ENCODE measurements around the gene KIRREL3.

Gene KIRREL3

GRCh38 chr11:126573325-126573978, 427.1 kb downstream of the KIRREL3 start:
- peak; percentile 64 for DNase-seq (ENCODE audit: low spot score)

- DNase-seq (ENCODE audit: low spot score): no peak
These were observed 430.1 kb downstream of the KIRREL3 start for GRCh38 chr11:126570489-126570888.

GRCh38 chr11:126567419-126567818, 433.2 kb downstream of the KIRREL3 start:
- no peak for DNase-seq (ENCODE audit: low spot score)

GRCh38 chr11:126564566-126564965, 436.0 kb downstream of the KIRREL3 start:
- DNase-seq (ENCODE audit: low spot score): peak; percentile 67

GRCh38 chr11:126561327-126561893, 439.2 kb downstream of the KIRREL3 start:
- DNase-seq (ENCODE audit: low spot score): peak; percentile 83

- no peak for DNase-seq (ENCODE audit: low spot score)
These were observed 440.3 kb downstream of the KIRREL3 start for GRCh38 chr11:126560221-126560620.

GRCh38 chr11:126548581-126549550, 451.7 kb downstream of the KIRREL3 start:
- DNase-seq (ENCODE audit: low spot score): no peak

GRCh38 chr11:126547691-126548090, 452.9 kb downstream of the KIRREL3 start:
- no peak for DNase-seq (ENCODE audit: low spot score)

GRCh38 chr11:126547161-126547560, 453.4 kb downstream of the KIRREL3 start:
- no peak for DNase-seq (ENCODE audit: low spot score)

GRCh38 chr11:126546694-126547093, 453.9 kb downstream of the KIRREL3 start:
- no peak for DNase-seq (ENCODE audit: low spot score)

GRCh38 chr11:126546191-126546590, 454.4 kb downstream of the KIRREL3 start:
- peak; percentile 57 for DNase-seq (ENCODE audit: low spot score)

- no peak for DNase-seq (ENCODE audit: low spot score)
These were observed 455.5 kb downstream of the KIRREL3 start for GRCh38 chr11:126545057-126545555.

GRCh38 chr11:126544108-126545056, 456.2 kb downstream of the KIRREL3 start:
- peak; percentile 80 for DNase-seq (ENCODE audit: low spot score)

GRCh38 chr11:126543691-126544090, 456.9 kb downstream of the KIRREL3 start:
- no peak for DNase-seq (ENCODE audit: low spot score)

- no peak for DNase-seq (ENCODE audit: low spot score)
These were observed 458.1 kb downstream of the KIRREL3 start for GRCh38 chr11:126542334-126543015.

GRCh38 chr11:126538071-126538470, 462.5 kb downstream of the KIRREL3 start:
- DNase-seq (ENCODE audit: low spot score): no peak

- no peak for DNase-seq (ENCODE audit: low spot score)
These were observed 463.1 kb downstream of the KIRREL3 start for GRCh38 chr11:126537492-126537891.

GRCh38 chr11:126534141-126534805, 466.3 kb downstream of the KIRREL3 start:
- no peak for DNase-seq (ENCODE audit: low spot score)

- DNase-seq (ENCODE audit: low spot score): no peak
These were observed 467.0 kb downstream of the KIRREL3 start for GRCh38 chr11:126533560-126533959.

GRCh38 chr11:126530416-126530815, 470.2 kb downstream of the KIRREL3 start:
- DNase-seq (ENCODE audit: low spot score): no peak

All from iPS-NIHi11 (cell line).